Stimulated activated CD8-positive, alpha-beta memory T cell treated with anti-CD3 and anti-CD28 coated beads, Interleukin-12 subunit alpha, Interleukin-12 subunit beta, amount 100 ng/mL, for 4 hours (primary cell): Measurements from ENCODE around the gene KLHL26.

Source experiments
- DNase-seq: peaks from one replicate; pipeline ENCODE4 v3.0.0-alpha.2; 2020; ENCODE audit warnings: low read depth

The KLHL26 gene

DNA sequence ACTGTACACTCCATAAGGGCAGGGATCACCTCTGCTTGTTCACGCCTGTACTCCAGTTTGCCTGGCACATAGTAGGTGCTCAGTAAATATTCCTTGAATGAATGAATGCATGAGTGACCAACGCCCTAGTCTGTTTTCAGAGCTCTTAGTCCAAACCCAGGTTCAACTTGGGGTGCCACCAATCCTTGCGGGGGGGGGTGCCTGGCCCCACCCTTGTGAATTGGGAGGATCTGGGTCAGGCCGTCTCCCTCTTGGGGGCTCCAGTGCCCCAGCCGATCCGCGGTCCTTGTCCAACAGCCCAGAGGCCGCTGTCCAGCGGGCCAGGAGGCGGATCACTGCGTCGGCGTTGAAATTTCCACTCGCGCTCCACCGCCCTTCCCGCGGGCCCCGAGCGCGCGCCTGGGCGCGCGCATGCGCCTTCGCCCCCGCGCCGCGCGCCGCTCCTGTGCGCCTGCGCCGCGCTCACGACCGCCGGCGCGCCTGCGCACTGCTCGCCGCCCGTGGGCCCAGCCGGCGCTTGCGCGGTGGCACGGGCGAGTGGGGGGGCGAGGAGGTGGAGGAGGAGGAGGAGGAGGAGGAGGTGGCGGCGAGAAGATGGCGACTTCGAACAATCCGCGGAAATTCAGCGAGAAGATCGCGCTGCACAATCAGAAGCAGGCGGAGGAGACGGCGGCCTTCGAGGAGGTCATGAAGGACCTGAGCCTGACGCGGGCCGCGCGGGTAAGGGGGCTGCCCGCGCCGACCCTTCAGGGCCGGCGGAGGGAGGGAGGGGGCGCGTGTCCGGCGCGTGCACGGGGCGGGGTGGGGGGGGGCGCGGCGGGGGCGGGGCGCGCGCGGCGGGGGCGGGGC, 46.5 kb downstream of the KLHL26 start, which contains the start of gene CRTC1:
TSS of gene CRTC1 (plus strand) at position 572 of the 849 bp plus-strand sequence. CDS start at position 595, 23 bp downstream.
- DNase-seq = peak; percentile 93

DNA sequence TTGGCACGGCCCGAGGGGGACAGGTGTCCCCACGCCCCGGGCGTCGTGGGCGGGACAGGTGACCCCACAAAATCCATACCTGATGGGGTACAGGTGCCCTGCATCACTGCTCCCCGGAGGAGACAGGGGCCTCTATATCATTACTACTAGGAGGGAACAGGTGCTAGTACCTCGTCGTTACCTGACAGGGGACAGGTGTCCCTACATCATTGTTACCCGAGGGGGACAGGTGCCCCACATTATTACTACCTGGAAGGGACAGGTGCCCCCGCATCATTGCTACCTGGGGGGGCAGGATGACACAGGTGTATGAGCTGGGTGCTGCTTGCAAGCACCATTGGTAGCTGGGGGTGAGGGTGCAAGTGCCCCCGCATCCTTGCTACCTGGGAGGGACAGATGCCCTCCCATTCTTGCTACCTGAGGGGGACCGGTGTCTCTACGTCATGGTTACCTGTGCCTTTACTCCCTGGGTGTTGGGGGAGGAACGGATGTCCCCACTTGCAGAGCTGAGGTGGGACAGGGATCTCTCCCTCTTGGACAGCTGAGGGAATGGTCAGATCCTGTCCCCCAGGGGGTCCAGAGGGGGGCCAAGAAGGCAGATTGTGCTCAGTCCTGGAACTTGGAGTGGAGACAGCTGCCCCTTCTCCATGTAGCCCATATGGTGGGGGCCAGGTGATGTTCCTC, 47.3 kb downstream of the KLHL26 start:
- no peak for DNase-seq

DNA sequence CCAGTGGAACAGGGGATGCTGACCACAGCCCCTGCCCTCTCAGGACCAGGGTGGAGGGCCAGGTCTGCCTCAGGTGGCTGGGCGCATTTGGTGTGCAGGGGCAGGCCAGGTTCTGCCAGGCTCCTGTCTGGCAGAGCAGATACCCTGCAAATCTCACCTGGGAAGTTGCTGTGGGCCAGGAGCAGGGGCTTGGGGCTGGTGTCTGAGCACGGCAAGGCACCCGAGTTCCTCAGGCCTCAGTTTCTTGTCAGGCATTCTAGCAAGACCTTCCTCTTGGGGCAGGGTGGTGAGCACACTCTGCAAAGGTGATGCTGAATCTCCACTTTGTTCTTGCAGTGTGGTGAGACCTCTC, 47.8 kb downstream of the KLHL26 start:
- no peak for DNase-seq

DNA sequence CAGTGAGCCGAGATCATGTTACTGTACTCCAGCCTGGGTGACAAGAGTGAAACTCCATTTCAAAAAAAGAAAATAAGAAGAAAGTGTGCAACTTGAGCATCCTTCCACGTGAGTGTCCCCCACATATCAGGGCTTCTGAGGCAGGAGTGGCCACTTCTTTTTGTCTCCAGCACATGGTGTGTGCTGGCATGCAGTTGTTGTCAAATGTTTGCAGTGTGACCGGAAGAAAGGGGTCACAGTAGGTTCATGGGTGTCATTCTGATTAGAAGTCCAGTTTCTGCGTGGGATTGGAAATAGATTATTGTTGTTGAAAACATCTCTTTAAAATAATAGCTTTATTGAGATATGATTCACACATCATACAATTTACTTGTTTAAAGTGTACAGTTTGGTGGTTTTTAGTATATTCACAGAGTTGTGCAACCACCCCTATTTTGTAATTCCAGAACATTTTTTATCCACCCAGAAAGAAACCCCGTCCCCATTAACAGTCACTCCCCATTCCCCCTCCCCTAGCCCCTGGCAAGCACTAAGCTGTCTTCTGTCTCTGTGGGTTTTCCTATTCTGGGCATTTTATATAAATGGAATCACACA, 48.9 kb downstream of the KLHL26 start:
- no peak for DNase-seq

DNA sequence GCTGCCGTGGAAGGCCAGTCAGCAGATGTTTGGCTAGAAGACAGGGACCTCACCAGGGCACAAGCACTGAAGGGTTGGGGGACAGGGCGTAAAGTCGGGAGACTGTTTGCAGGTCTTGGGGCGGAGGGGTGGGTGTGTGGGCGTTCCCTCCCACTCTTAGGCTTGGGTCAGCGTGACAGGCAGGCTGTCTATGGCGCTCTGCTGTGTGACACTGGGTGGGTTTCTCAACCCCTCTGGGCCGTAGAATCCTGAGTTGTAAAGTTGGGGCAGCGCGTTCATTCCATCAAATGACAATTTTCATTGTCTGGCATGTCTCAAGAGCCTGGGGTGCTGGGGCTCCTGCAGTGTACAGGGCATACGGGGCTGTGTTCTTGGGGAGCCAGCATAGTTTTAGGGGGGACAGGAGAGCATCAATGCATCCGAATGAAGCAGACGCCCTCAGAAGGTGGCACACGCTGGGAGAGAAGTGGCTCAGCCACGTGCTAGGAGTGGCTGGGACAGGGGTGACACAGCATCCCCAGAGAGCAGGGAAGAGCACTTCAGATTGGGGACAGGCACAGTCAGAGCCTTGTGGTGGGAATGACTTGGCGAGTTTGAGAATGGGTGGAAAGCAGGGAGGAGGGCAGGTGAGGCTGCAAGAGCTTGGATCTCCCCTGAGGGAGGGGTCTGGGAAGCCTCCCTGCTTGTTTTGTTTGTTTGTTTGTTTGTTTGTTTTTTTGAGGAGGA, 51.1 kb downstream of the KLHL26 start:
- DNase-seq = no peak

DNA sequence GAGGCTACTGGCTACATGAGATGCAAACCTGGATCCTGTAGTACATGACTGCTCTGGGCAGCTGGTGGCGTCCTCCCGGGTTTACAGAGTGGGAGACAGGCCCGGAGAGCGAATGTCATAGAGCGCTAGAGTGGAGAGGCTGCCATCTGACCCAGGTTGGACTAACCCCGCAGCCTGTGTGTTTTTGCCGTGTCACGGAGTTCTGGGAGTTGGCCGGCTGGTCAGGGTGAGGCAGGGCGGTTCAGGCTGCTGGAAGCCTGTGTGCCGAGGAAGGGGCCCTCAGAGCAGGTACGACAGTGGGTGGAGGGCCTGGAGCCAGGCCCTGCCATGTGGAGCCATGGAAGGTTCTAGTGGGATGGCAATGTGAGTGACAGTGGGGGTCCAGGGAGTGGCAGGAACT, 59.2 kb downstream of the KLHL26 start:
- no peak for DNase-seq

DNA sequence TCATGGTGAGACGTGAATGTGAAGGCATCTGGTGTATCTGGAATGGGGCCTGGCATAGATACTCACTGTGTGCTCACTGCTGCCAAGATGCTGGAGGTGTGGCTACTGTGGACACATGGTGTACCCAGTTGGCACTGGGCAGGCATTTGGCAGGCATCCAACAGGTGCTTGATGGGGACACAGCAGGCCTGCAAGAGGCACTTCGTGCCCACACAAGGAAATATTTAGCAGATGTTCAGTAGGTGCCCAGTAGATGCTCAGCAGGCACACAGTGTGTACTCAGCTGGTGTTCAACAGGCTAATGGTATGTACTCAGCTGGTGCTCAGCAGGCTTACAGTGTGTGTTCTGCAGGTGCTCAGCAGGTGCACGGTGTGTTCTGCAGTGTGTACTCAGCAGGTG, 60.9 kb downstream of the KLHL26 start:
- no peak for DNase-seq

DNA sequence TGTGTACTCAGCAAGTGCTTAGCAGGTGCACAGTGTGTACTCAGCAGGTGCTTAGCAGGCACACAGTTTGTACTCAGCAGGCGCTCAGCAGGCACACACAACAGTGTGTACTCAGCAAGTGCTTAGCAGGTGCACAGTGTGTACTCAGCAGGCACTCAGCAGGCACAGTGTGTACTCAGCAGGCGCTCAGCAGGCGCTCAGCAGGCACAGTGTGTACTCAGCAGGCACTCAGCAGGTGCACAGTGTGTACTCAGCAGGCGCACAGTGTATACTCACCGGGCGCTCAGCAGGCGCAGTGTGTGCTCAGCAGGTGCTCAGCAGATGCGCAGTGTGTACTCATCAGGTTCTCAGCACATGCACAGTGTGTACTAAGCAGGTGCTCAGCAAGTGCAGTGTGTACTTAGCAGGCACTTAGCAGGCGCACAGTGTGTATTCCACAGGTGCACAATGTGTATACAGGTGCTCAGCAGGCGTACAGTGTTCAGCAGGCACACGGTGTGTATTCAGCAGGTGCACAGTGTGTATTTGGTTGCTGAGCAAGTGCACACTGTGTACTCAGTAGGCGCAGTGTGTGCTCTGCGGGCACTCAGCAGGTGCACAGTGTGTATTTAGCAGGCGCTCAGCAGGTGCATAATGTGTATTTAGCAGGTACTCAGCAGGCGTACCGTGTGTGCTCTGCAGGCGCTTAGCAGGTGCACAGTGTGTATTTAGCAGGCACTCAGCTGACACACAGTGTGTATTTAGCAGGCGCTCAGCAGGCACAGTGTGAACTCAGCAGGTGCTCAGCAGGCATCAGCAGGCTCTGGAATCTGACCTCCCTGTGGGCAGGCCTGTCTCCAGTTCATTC, 61.7 kb downstream of the KLHL26 start:
- DNase-seq = no peak

DNA sequence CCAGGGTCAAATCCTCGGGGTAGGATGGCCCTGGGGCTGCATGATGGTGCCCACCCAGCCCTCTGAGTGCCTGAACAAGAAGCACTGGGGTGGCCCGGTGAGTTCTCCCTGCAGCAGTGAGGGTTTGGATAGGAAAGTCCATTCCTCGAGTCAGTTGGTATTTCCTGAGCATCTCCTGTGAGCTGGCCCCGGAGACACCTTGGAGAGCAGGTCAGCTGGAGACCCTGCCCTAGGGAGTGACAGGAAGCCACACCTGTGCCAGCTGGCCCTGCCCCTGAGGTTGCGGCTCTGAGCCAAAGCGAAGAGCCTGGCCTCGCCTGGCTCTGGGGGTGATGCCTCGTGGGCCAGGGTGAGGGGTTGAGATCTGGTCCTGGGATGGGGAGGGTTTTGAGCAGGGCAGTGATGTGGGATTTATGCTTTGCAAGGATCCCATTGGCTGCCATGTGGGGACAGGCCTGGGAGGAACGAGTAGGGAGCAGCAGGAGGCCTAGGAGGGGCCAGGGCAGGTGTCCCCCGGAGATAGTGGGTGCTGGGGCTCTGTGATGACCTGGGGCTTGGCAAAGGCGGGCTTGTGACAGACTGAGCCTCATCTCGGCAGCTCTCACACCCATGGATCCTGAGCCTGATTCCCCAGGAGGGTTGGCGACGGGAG, 62.7 kb downstream of the KLHL26 start:
- DNase-seq = no peak

DNA sequence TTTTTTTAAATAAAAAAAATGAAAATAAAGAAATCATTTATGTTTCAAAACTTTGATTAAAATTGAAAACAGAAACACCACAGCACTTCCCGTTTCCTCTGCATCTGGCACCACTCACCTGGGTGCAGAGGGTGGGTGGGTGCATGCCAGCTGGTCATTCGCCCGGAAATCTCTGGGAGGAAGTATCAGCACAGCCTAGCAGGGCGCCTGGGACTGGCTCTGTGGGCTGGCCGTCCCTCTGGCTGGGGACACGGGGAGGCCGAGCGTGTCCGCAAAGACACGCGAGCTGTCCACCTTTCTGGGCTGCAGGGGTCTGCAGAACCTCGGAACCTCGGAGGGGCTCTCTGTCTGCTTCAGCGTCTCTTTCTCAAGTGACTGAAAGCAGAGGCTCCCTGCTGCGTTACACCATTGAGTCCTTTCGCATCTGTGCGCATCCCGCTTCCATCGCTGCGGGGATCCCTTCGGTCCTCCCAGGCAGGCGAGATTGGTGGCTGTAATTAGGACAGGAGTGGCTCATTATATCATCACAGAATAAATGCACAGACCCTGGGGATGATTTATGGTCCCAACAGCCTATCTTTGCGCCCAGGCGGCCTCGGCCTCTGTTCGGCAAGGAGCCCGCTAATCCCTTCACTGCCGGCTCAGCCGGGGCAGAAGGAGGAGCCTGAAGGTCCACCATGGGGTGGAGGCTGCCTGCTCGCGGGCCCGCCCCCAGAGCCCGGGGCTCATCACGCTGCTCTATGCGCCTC, 63.8 kb downstream of the KLHL26 start:
- peak; percentile 52 for DNase-seq

DNA sequence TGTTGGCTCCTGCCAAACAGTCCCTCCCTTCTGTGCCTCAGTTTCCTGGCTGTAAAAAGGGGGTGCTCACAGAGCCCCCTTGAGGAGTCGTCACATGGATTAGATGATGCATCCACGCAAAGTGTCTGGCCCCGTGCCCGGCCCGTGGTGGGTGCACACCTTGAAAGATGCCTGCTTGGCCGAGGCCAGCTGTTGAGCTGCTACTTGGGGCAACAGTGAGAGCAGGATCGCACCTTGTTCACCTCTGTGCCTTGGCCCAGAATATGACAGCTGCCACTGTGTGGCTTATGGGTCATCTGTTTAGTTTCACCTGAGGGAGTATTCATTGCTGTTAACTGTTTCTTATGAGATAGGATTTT, 64.4 kb downstream of the KLHL26 start:
- DNase-seq = no peak

DNA sequence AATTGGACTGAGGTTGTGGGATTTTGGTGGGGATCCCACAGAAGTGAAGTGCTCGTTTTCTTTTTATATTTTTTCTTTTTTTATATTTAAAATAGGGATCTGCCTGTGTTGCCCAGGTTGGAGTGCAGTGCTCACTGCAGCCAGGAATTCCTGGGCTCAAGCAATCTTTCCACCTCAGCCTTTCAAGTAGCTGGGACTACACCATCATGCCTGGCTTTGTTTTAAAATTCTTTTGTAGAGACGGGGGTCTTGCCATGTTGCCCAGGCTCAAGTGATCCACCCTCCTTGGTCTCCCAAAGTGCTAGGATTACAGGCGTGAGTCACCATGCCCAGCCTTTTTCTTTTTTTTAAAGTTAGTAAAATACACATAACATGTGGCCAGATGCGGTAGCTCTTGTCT, 67.2 kb downstream of the KLHL26 start:
- DNase-seq = no peak

DNA sequence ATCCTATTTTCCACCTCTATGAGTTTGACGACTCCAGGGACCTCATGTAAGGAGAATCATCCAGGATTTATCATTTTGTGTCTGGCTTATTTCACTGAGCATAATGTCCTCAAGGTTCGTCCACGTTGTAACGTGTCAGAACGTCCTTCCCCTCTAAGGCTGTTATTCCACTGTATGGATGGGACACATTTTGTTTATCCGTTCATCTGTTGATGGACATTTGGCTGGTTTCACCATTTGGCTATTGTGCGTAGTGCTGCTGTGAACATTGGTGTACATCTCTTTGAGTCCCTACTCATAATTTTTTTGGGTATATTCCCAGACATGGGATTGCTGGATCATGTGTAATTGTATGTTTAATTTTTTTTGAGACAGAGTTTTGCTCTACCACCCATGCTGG, 68.1 kb downstream of the KLHL26 start:
- DNase-seq = no peak

DNA sequence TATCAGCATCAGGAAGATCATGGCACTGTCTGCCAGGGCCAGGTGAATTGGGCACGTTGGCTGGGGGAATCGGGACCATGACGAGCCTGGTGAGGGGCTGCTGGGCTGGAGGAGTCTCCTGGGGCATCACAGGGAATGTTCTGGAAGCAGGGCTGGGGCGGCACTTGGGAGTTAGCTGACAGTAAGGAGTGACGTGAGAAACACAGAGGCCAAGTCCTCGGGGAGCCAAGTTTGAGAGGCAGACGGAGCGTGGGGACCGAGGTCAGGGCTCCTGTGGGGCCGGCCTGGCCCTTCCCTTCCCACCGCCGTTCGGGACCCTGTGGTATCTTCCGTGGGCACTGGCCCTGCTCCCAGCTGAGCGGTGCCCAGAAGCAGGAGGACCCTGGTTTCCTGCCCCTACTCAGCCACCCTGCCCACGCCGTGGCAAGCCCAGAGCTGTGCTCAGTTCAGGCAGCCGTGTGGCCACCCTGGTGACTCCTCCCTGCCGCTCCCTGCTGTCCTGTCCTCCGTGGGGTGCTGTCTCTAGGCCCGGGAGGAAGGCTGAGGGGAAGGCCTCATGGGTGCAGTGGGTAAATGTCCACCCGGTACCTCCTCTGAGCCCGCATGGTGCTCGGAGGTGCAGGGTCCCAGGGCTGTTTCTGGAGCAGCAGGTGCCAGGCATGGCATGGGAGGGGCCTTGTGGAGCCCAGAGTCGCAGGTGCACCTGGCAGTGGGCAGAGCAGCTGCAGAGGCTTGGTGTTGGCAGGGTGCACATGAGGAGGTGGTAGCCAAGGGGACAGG, 71.8 kb downstream of the KLHL26 start:
- no peak for DNase-seq

DNA sequence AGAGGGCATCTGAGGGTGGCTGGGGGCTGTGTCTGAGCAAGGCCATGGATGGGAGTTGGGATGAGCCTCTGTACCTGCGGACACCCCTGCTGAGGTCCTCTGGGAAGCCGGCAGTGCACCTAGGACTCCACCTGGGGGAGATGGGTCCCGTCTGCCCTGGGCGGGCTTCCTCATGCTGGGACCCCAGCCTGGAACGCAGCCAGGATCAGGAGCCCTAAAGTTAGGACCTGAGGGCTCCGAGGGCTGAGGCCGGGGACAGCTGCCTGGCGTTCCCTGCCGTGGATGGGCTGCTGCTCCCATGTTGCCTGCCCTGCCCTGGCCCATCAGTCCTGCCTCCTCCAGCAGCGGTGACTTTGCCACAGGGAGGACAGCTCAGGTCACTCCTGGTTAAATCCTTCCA, 72.7 kb downstream of the KLHL26 start:
- DNase-seq = no peak

DNA sequence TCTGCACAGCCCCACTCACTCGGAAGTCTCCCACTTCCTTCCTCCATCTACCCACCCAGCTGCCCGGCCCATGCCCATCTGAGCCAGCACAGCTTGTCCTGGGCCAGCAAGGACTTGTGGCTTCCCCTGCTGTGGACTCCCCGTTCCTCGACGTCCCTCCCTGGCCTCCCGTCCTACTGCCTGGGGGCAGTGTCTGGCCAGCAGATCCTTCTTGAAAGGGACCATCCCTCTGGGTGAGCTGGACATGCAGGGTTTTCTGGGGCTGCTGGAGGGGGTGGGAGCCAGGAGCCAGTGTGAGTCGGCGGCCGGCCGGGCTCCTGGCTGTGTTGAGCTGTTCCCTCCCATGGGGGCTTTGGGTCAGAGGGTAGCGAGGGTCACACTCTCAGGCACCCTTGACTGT, 73.4 kb downstream of the KLHL26 start:
- DNase-seq = no peak

DNA sequence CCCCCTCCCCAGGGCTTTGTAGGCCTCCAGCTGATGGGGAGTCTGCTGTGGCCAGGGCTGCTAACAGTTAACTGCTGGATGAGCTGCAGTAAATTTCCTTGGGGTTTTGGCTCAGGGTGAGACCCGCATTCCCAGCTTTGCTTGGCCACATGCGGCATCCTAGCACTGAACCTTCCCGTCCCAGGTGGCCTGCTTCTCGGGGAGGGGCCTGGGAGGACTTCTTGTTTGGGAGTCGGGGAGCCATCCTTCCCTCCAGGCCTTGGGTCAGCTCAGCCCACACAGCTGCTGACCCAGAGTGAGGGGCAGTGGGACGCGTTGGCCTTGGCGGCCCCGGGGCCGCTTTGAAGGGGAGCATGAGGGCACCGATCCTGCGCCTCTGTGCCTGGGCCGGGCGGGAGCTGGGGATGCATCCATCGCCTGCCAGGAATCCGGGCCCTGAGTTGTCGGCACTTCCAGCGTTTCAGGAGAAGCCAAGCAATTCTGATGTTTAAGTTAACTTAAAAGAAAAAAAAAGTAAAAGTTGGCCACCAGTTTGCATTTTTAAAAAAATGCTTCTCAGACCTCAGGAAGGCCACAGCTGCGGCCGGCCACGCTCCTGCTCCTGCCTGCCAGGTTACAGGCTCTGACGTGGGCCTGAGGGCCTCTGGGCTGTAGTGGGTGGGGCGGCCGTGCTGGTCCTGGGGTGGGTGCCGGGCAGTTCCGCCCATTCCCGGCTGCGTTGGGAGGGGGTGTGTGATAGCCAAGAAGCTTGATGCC, 74.3 kb downstream of the KLHL26 start:
- DNase-seq = no peak

DNA sequence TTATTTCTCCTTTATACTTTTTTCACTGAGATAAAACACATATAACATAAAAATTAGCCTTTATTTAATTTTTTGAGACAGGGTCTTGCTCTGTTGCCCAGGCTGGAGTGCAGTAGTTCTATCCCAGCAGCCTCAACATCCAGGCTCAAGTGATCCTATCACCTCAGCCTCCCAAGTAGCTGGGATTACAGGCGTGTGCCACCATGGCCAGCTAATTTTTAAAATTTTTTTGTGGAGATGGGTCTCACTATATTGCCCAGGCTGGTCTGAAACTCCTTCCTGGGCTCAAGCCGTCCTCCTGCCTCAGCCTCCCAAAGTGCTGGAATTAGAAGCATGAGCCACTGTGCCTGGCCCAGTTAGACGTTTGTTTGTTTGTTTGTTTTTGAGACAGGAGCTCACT, 75.1 kb downstream of the KLHL26 start:
- no peak for DNase-seq

DNA sequence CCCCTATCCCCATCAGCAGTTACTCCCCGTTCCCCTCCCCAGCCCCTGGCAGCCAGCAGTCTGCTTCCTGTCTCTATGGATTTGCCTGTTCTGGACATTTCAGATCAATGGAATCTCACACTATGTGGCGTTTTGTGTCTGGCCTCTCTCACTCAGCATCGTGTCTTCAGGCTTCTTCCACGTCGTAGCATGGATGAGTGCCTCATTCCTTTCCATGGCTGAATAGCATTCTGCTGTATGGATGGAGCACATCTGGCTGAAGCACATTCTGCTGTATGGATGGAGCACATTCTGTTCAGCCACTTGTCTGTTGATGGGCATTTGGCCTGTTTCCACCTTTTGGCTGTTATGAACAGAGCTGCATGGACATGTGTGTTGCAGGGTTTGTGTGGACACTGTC, 76.2 kb downstream of the KLHL26 start:
- DNase-seq = no peak
